ES-I3 (cell line): ENCODE results near the gene IQCF6.
A peak's percentile ranks its signal among the peaks of the same experiment; 100 is the strongest.

Source experiments
- H3K36me3 ChIP-seq: 2 replicates; pipeline ENCODE4 v1.6.1; 2013; ENCODE audit warnings: mild to moderate bottlenecking, low read length, control low read depth, moderate library complexity; ENCODE audit not compliant: insufficient read depth
- H3K4me1 ChIP-seq: 2 replicates; pipeline ENCODE4 v1.6.1; 2013; ENCODE audit warnings: mild to moderate bottlenecking, control low read depth, low read length; ENCODE audit not compliant: insufficient read depth
- H3K9ac ChIP-seq: 2 replicates; pipeline ENCODE4 v1.6.1; 2013; ENCODE audit warnings: low read depth, mild to moderate bottlenecking, low read length, moderate library complexity
- H3K9me3 ChIP-seq: 2 replicates; pipeline ENCODE4 v1.6.1; 2013; ENCODE audit warnings: mild to moderate bottlenecking, low read length, moderate library complexity; ENCODE audit not compliant: control insufficient read depth, insufficient read depth

Gene IQCF6

DNA sequence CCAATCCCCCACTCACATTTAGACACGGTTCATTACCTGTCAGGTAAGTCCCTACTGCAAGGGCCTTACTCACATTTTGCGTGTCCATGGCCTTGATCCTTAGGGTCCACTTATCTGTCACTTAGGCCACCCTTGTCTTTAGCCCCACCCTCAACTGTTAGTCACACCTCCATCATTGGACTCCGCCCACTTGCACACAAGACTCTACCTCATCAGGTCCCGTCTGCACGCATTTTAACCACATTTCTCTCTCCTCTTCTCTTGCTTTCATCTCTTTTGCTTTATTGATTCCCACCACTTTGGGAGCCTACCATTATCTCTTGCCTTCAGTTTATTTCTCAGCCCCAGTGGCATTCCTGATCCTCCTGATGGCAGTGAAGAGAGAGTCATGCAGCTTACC lies at the start of gene IQCF6:
IQCF6 (minus strand) TSS at position 101 of the 400 bp plus-strand sequence; CDS start at position 88, 13 bp downstream.
- no peak within 1 kb of the TSS for H3K9ac ChIP-seq
- H3K36me3 ChIP-seq, result no peaks in the 10 kb centered on the region
- no peaks in the 10 kb centered on the region for H3K9me3 ChIP-seq
- H3K4me1 ChIP-seq, result no peaks in the 10 kb centered on the region

GRCh38 chr3:51828297-51828696 lies 49.3 kb upstream of the IQCF6 start:
- H3K9ac ChIP-seq, result no peak overlapping the region

DNA sequence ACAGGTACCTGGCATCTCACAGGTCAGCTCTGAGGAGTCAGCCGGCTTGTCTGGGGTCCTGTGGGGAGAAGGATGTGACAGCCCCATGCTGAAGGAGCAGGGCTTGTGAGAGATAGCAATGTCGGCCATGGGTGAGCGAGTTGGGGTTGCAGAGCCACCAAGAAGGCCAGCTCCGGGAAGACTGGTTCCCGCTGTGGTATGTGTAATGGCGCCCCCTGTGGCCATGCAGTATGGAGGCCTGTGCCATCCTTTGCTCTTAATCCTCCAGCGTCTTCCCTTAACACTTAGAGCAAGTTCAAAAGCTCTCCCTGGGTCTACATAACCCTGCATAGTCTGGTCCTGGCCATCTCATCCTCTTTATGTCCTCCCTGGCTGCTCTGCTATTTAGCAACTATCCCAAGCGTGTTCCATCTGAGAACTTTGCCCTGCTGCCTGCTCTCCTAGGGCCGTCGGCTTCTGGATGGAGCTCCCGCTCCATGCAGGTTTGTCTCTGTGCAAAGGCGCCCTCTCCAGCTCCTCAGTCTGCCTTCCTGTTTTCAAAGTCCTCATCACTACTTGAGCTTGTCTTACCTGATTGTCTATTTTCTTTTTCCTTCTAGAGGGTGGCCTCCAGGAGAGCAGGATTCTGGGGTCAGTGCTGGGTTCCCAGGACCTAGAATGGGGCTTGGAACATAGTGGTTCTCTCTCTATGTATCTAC lies 40.8 kb upstream of the IQCF6 start:
- no peak overlapping the region for H3K9ac ChIP-seq
- H3K9me3 ChIP-seq, result no peaks in the 10 kb centered on the region
- no peaks in the 10 kb centered on the region for H3K36me3 ChIP-seq
- H3K4me1 ChIP-seq, result no peaks in the 10 kb centered on the region

More at GRCh38 chr3:51828297-51828696, 49.3 kb upstream of the IQCF6 start:
- no peaks in the 10 kb centered on the region for H3K4me1 ChIP-seq
- no peaks in the 10 kb centered on the region for H3K36me3 ChIP-seq
- peaks cover 3% of the 10 kb centered on the region for H3K9me3 ChIP-seq

DNA sequence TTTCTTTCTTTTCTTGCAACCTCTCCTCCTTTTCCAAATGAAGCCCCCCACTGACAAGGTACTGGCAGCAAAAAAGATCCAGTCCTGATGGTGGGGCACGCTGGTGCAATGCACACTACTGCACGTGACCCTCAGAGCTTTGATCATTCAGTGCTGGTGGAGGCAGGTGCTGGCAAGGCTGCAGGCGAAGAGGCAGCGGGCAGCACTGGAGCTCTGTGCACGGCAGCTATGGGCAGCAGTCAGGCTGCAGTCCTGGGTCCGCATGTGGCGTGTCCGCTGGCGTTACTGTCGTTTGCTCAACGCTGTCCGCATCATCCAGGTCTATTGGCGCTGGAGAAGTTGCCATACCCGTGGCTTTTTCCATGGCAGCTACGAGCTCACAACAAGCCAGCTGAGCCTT lies 40.1 kb upstream of the IQCF6 start:
- Histone ChIP-seq H3K9me3 (no peaks in the 10 kb centered on the region), H3K4me1 (no peaks in the 10 kb centered on the region), H3K36me3 (no peaks in the 10 kb centered on the region), H3K9ac (no peak overlapping the region)

- no peaks in the 10 kb centered on the region for H3K4me1 ChIP-seq
- no peaks in the 10 kb centered on the region for H3K36me3 ChIP-seq
- no peak overlapping the region for H3K9ac ChIP-seq
- no peaks in the 10 kb centered on the region; the same call in 1 of the 2 replicates for H3K9me3 ChIP-seq
Observed at GRCh38 chr3:51817375-51817774, 38.3 kb upstream of the IQCF6 start.

- no peaks in the 10 kb centered on the region for H3K36me3 ChIP-seq
- no peak overlapping the region for H3K9ac ChIP-seq
- no peaks in the 10 kb centered on the region; the same call in 1 of the 2 replicates for H3K9me3 ChIP-seq
- H3K4me1 ChIP-seq, result no peaks in the 10 kb centered on the region
Observed at GRCh38 chr3:51816723-51817122, 37.7 kb upstream of the IQCF6 start.

GRCh38 chr3:51815614-51816013 lies 36.6 kb upstream of the IQCF6 start:
- Histone ChIP-seq H3K4me1 (no peaks in the 10 kb centered on the region), H3K9ac (no peak overlapping the region), H3K9me3 (no peaks in the 10 kb centered on the region; the same call in 1 of the 2 replicates), H3K36me3 (no peaks in the 10 kb centered on the region)

DNA sequence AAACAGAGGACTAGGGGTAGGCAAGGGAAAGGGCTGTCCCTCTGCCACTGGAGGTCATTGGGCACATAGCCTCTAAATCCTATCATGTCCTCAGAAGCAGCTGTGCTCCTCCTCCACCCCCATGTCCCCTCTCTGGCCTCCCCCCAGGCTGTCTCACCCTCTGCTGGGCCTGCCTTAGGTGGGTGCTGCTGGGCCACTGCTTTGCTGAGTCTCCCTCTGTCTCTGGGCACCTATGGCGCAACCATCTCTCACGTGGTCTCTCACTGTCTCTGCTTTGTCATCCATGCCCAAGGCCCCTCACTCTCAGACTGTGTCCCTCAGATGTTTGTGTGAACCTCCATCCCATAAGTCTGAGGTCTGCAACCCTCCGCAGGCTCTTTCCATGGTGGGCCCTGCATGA lies 35.0 kb upstream of the IQCF6 start:
- Histone ChIP-seq H3K36me3 (no peaks in the 10 kb centered on the region), H3K4me1 (no peaks in the 10 kb centered on the region), H3K9me3 (no peaks in the 10 kb centered on the region; the same call in 1 of the 2 replicates), H3K9ac (no peak overlapping the region)

DNA sequence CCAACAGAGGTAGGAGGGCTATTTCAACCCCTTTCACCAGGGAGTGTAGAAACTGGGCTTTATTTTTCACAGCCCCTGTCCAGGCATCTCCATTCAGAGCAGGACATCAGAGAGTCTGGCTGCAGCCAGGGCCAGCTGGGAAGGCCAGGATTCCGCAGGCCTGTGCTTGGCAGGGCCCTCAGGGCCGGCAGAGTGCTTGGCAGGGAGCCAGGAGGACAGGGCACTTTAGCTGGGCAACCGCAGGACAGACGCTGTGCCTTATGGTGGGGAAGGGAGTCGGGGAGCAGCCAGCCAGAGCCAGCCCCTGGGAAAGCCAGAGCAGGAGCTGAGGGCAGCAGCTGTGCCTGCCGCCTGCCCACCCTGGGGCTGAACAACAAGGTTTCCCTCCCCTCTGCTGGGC lies 34.5 kb upstream of the IQCF6 start:
- H3K36me3 ChIP-seq, result no peaks in the 10 kb centered on the region
- H3K9ac ChIP-seq, result no peak overlapping the region
- no peaks in the 10 kb centered on the region; the same call in 1 of the 2 replicates for H3K9me3 ChIP-seq
- H3K4me1 ChIP-seq, result no peaks in the 10 kb centered on the region

DNA sequence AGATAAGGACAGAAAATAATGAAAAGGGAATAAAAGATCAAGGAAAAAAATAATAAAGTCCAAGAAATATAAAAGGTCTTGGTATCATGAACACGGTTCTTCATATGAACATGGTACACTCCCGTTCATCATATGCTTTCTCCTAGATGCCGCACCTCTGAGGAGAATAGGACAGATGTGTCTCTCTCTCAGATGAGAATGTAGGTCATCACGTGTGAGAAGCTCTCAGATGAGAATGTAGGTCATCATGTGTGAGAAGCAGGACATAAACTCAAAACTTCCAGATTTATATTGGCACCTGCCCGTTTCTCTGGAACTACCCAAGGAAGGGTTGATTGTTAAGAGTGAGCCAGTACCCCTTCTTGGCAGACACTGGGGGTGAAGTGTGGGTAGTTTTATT lies 29.9 kb upstream of the IQCF6 start:
- no peaks in the 10 kb centered on the region for H3K4me1 ChIP-seq
- no peaks in the 10 kb centered on the region; the same call in 1 of the 2 replicates for H3K9me3 ChIP-seq
- no peak overlapping the region for H3K9ac ChIP-seq
- no peaks in the 10 kb centered on the region for H3K36me3 ChIP-seq

DNA sequence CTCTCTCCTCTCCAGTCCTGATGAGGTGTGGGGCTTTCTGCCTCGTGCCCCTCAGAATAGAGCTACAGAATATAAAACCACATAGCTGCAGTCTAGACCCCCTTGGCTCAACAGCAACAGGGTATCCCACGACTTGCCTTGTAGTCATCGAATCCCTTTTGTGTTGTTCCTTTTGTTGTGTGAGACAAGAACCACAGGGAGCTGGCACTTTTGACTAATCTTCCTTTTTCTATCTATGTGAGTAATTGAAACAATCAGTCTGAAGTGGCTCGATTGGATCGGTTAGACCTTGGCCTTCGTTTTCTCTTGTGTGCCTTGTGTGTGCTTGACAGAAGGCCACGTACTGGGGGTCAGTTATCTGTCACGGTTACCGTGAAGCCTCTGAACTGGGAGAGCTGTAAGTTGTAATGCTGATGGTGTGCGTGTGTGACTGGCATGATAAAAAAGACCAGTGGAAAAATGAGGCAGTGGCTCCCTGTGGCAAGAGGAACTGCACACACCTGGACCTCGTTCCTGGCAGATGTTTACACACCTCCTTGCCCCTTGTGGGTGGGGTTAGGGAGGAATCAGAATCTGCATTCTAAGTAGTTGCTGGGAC lies 23.2 kb upstream of the IQCF6 start:
- H3K4me1 ChIP-seq, result peaks cover 28% of the 10 kb centered on the region
- H3K9me3 ChIP-seq, result no peaks in the 10 kb centered on the region; the same call in 1 of the 2 replicates
- no peak overlapping the region for H3K9ac ChIP-seq

GRCh38 chr3:51800750-51801125 lies 21.7 kb upstream of the IQCF6 start:
- H3K36me3 ChIP-seq, result no peaks in the 10 kb centered on the region
- peaks cover 38% of the 10 kb centered on the region for H3K4me1 ChIP-seq
- no peak overlapping the region for H3K9ac ChIP-seq
- no peaks in the 10 kb centered on the region for H3K9me3 ChIP-seq

More for the DNA sequence above, 23.2 kb upstream of the IQCF6 start:
- no peaks in the 10 kb centered on the region for H3K36me3 ChIP-seq

DNA sequence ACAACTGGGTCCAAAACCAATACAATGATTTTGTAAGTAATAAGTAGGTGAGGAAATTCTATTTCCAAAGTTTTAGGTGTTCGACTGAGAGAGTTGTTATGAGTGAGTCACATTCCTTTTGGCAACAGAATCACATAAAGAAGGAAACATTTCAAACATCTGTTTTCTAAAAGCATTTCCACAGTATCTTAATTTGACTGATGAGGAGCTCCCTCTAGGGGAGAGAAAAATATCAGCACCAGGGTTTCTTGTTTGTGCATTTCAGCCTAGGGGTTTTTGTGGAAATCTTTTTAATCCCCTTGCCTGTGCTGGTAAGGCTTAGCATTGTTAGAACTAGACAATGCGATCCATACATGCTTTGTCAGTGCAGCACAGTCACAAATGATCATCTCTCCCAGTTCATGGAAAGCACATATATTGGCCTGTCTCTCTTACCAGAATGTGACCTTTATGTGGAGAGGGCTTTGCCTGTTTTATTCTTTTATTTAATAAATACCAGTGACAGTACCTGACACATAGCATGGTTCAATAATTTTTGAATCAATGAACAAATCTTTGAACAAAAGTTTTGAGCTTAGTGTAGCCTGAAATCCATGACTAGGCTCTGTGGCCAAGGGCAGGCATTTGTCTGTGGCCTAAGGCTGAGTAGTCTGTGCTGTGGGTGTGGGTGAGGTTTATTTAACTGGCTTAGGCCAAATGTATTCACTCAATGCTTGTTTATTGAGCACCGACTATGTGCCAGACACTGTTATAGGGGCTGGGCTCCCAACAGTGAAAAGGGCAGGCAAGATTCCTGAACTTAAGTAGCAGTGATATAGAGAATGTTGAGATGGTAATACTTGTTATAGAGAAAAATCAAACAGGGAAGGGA lies 21.1 kb upstream of the IQCF6 start:
- Histone ChIP-seq H3K9ac (no peak overlapping the region), H3K4me1 (peaks cover 38% of the 10 kb centered on the region), H3K9me3 (no peaks in the 10 kb centered on the region), H3K36me3 (no peaks in the 10 kb centered on the region)

GRCh38 chr3:51798411-51798963 lies 19.4 kb upstream of the IQCF6 start:
- Histone ChIP-seq H3K4me1 (peaks cover 45% of the 10 kb centered on the region), H3K9ac (peak overlapping the region; percentile 19; the same call in 1 of the 2 replicates), H3K36me3 (no peaks in the 10 kb centered on the region), H3K9me3 (no peaks in the 10 kb centered on the region)
